ENCODE measurements around the gene CES2.

The CES2 gene

GRCh38 chr16:66937725-66938337, 2.5 kb downstream of the CES2 start:
- TF ChIP-seq CTCF (IDR thresholded peaks at IDR 0.05; ENCODE audit: insufficient read depth, low read length, poor library complexity, severe bottlenecking), result no peak
- H3K4me3 ChIP-seq (replicated peaks; ENCODE audit: low read depth, low read length), result no peak overlapping the region
- DNase-seq (ENCODE audit: extremely low read depth, insufficient read length), result no peak
- H3K27me3 ChIP-seq (replicated peaks; ENCODE audit: control insufficient read depth, insufficient read depth, low read length), result no peaks in the 10 kb centered on the region
- H3K36me3 ChIP-seq (ENCODE audit: control insufficient read depth, insufficient read depth, low read length), result peaks cover 27% of the 10 kb centered on the region

- no peak for TF ChIP-seq CTCF (IDR thresholded peaks at IDR 0.05; ENCODE audit: insufficient read depth, low read length, poor library complexity, severe bottlenecking)
- no peak for DNase-seq (ENCODE audit: extremely low read depth, insufficient read length)
- Histone ChIP-seq H3K36me3 (ENCODE audit: control insufficient read depth, insufficient read depth, low read length) (peaks cover 36% of the 10 kb centered on the region), H3K27me3 (replicated peaks; ENCODE audit: control insufficient read depth, insufficient read depth, low read length) (no peaks in the 10 kb centered on the region), H3K4me3 (replicated peaks; ENCODE audit: low read depth, low read length) (no peak overlapping the region)
These were observed 4.0 kb downstream of the CES2 start for GRCh38 chr16:66939366-66939765.

GRCh38 chr16:66940236-66940635, 4.9 kb downstream of the CES2 start:
- TF ChIP-seq CTCF (IDR thresholded peaks at IDR 0.05; ENCODE audit: insufficient read depth, low read length, poor library complexity, severe bottlenecking), result no peak
- Histone ChIP-seq H3K27me3 (replicated peaks; ENCODE audit: control insufficient read depth, insufficient read depth, low read length) (no peaks in the 10 kb centered on the region), H3K36me3 (ENCODE audit: control insufficient read depth, insufficient read depth, low read length) (peaks cover 36% of the 10 kb centered on the region)

GRCh38 chr16:66942981-66943380, 7.7 kb downstream of the CES2 start:
- DNase-seq (ENCODE audit: extremely low read depth, insufficient read length), result no peak
- peaks cover 34% of the 10 kb centered on the region for H3K36me3 ChIP-seq (ENCODE audit: control insufficient read depth, insufficient read depth, low read length)
- H3K27me3 ChIP-seq (replicated peaks; ENCODE audit: control insufficient read depth, insufficient read depth, low read length), result no peaks in the 10 kb centered on the region
- TF ChIP-seq CTCF (IDR thresholded peaks at IDR 0.05; ENCODE audit: insufficient read depth, low read length, poor library complexity, severe bottlenecking), result no peak
- H3K4me3 ChIP-seq (replicated peaks; ENCODE audit: low read depth, low read length), result no peak overlapping the region

More at GRCh38 chr16:66940236-66940635, 4.9 kb downstream of the CES2 start:
- H3K4me3 ChIP-seq (replicated peaks; ENCODE audit: low read depth, low read length), result no peak overlapping the region
- no peak for DNase-seq (ENCODE audit: extremely low read depth, insufficient read length)

GRCh38 chr16:66943426-66944053, 8.2 kb downstream of the CES2 start:
- Histone ChIP-seq H3K27me3 (replicated peaks; ENCODE audit: control insufficient read depth, insufficient read depth, low read length) (no peaks in the 10 kb centered on the region), H3K36me3 (ENCODE audit: control insufficient read depth, insufficient read depth, low read length) (peaks cover 33% of the 10 kb centered on the region), H3K4me3 (replicated peaks; ENCODE audit: low read depth, low read length) (no peak overlapping the region)
- no peak for TF ChIP-seq CTCF (IDR thresholded peaks at IDR 0.05; ENCODE audit: insufficient read depth, low read length, poor library complexity, severe bottlenecking)
- DNase-seq (ENCODE audit: extremely low read depth, insufficient read length), result no peak
